SH-SY5Y (cell line): ENCODE measurements around the gene KDM4C.

Source experiments
- GATA2 ChIP-seq: IDR thresholded peaks from 2 replicates; pipeline ENCODE4 v1.6.1; 2011; ENCODE audit warnings: mild to moderate bottlenecking, low read depth, low read length
- GATA3 ChIP-seq: IDR thresholded peaks from 2 replicates; pipeline ENCODE4 v1.6.1; 2011; ENCODE audit warnings: low read depth, mild to moderate bottlenecking, low read length, moderate library complexity

DNA sequence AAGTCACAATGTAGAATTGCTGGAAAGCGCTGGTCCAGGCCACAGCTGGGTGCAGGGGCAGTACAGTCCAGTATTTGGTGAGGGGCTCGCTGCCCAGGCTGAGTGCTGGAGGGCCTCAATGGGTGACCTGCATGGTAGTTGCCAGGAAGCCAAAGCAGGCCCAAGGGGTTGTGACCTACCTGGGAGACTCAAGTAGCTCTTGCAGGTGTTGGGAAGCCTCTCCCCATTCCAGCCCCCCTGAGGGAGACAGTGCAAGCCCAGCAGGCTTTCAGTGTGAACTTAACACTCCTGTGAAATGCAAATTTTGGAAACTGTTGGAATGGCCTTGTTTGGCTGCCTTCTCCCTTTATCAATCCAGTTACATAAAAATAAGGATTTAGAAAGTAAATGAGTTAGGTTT lies 13.9 kb downstream of the KDM4C start:
- TF ChIP-seq GATA3 (no peak), GATA2 (no peak)
